OCI-LY1 (cell line): ENCODE data around the gene EPC2.
"Not testable (repeated sequence)": the region's sequence is repeated elsewhere in the genome, so short reads cannot be mapped to it uniquely, and the experiment has no call there.

Experiments used
- H2AFZ ChIP-seq: fragments of 200-600 bp; sonication (generic), shearing (Covaris generic); 2 replicates; pipeline ENCODE4 v1.6.0; 2014; ENCODE audit warnings: antibody characterized with exemption, mild to moderate bottlenecking, low read length
- H3F3A ChIP-seq: fragments of 200-600 bp; sonication (generic), shearing (Covaris generic); 2 replicates; pipeline ENCODE4 v1.6.0; 2014; ENCODE audit warnings: mild to moderate bottlenecking, antibody characterized with exemption, low read length, moderate library complexity; ENCODE audit not compliant: insufficient read depth
- H3K27ac ChIP-seq: fragments of 200-600 bp; sonication (generic); 2 replicates; pipeline ENCODE4 v1.5.1; 2014; ENCODE audit warnings: low read length, mixed run types, mild to moderate bottlenecking, low read depth; ENCODE audit not compliant: poor library complexity, severe bottlenecking
- H3K27me3 ChIP-seq: fragments of 200-600 bp; sonication (generic); 2 replicates; pipeline ENCODE4 v1.6.0; 2014; ENCODE audit warnings: antibody characterized with exemption, mild to moderate bottlenecking, low read length, moderate library complexity; ENCODE audit not compliant: insufficient read depth
- H3K36me3 ChIP-seq: fragments of 200-600 bp; sonication (generic); 2 replicates; pipeline ENCODE4 v1.6.1; 2014; ENCODE audit warnings: mild to moderate bottlenecking, antibody characterized with exemption, low read length, moderate library complexity, mixed read lengths; ENCODE audit not compliant: insufficient read depth
- H3K4me1 ChIP-seq: fragments of 200-600 bp; sonication (generic); 2 replicates; pipeline ENCODE4 v1.5.1; 2014; ENCODE audit warnings: mild to moderate bottlenecking, low read length, moderate library complexity; ENCODE audit not compliant: insufficient read depth, severe bottlenecking
- H3K4me2 ChIP-seq: fragments of 200-600 bp; sonication (generic), shearing (Covaris generic); 2 replicates; pipeline ENCODE4 v1.6.1; 2014; ENCODE audit warnings: low read length
- H3K4me3 ChIP-seq: fragments of 200-600 bp; sonication (generic); 2 replicates; pipeline ENCODE4 v1.5.1; 2014; ENCODE audit warnings: low read length, low read depth, mild to moderate bottlenecking, mixed read lengths; ENCODE audit not compliant: poor library complexity, severe bottlenecking
- H3K79me2 ChIP-seq: fragments of 200-600 bp; shearing (Covaris generic); 2 replicates; pipeline ENCODE4 v1.6.1; 2016; ENCODE audit warnings: mixed run types, low read length, mixed read lengths; ENCODE audit not compliant: insufficient read depth
- H3K9ac ChIP-seq: fragments of 200-600 bp; sonication (generic), shearing (Covaris generic); 2 replicates; pipeline ENCODE4 v1.6.1; 2014; ENCODE audit warnings: mild to moderate bottlenecking, low read length, mixed read lengths
- H3K9me2 ChIP-seq: fragments of 200-600 bp; sonication (generic), shearing (Covaris generic); 2 replicates; pipeline ENCODE4 v1.6.1; 2014; ENCODE audit warnings: low read depth, mild to moderate bottlenecking, low read length, mixed read lengths
- H3K9me3 ChIP-seq: fragments of 200-600 bp; shearing (Covaris generic); 2 replicates; pipeline ENCODE4 v1.6.1; 2014; ENCODE audit warnings: low read length, mixed read lengths
- H4K20me1 ChIP-seq: fragments of 200-600 bp; sonication (generic), shearing (Covaris generic); 2 replicates; pipeline ENCODE4 v1.6.0; 2016; ENCODE audit warnings: mild to moderate bottlenecking, low read length; ENCODE audit not compliant: insufficient read depth
- CTCF ChIP-seq: fragments of 200-600 bp; sonication (generic), shearing (Covaris generic); IDR thresholded peaks from 2 replicates; pipeline ENCODE4 v1.5.1; 2017; ENCODE audit warnings: mild to moderate bottlenecking, antibody characterized with exemption, low read length, moderate library complexity, mixed read lengths
- EZH2 ChIP-seq: fragments of 200-600 bp; sonication (generic), shearing (Covaris generic); IDR thresholded peaks from 2 replicates; pipeline ENCODE4 v1.8.0; 2017; ENCODE audit warnings: borderline replicate concordance, mixed run types, mild to moderate bottlenecking, antibody characterized with exemption, low read length, moderate library complexity, mixed read lengths

The EPC2 gene

GRCh38 chr2:148684507-148684906, 40.0 kb downstream of the EPC2 start:
- Histone ChIP-seq H4K20me1 (no peaks in the 10 kb centered on the region), H3K79me2 (peaks cover 86% of the 10 kb centered on the region), H3K9ac (no peak overlapping the region), H3K36me3 (no peaks in the 10 kb centered on the region), H3K4me3 (no peak overlapping the region), H3K9me3 (0 out of 2 replicates have a peak, but pooled peaks cover 2% of the 10 kb centered on the region), H3K4me2 (no peak overlapping the region), H3F3A (no peaks in the 10 kb centered on the region), H3K4me1 (no peaks in the 10 kb centered on the region), H3K27me3 (no peaks in the 10 kb centered on the region), H2AFZ (no peak overlapping the region), H3K9me2 (no peaks in the 10 kb centered on the region), H3K27ac (no peak overlapping the region)
- TF ChIP-seq EZH2 (no peak), CTCF (no peak)

- no peak overlapping the region for H2AFZ ChIP-seq
- peaks cover 22% of the 10 kb centered on the region; the same call in 1 of the 2 replicates for H3K36me3 ChIP-seq
- no peaks in the 10 kb centered on the region for H3K27me3 ChIP-seq
- H3K9ac ChIP-seq = no peak overlapping the region
- H3K4me1 ChIP-seq = no peaks in the 10 kb centered on the region
- peaks cover 61% of the 10 kb centered on the region for H3K79me2 ChIP-seq
- TF ChIP-seq EZH2 = no peak
- no peak for TF ChIP-seq CTCF
- H3K9me3 ChIP-seq = no peaks in the 10 kb centered on the region
- H3K9me2 ChIP-seq = no peaks in the 10 kb centered on the region
- no peak overlapping the region for H3K4me2 ChIP-seq
- H3K4me3 ChIP-seq = no peak overlapping the region
- H3K27ac ChIP-seq = no peak overlapping the region
- H3F3A ChIP-seq = no peaks in the 10 kb centered on the region
- H4K20me1 ChIP-seq = no peaks in the 10 kb centered on the region
Measured at GRCh38 chr2:148687543-148687942, 43.0 kb downstream of the EPC2 start.

- H3K4me1 ChIP-seq, H3K9me3 ChIP-seq, H3F3A ChIP-seq, H3K4me2 ChIP-seq, H2AFZ ChIP-seq, H3K9ac ChIP-seq, H3K4me3 ChIP-seq, H3K9me2 ChIP-seq, H3K27me3 ChIP-seq, H4K20me1 ChIP-seq, H3K27ac ChIP-seq: not testable (repeated sequence)
- H3K36me3 ChIP-seq = peaks cover 24% of the 10 kb centered on the region; the same call in 1 of the 2 replicates
- peaks cover 56% of the 10 kb centered on the region for H3K79me2 ChIP-seq
Measured at GRCh38 chr2:148688011-148688410, 43.5 kb downstream of the EPC2 start.

GRCh38 chr2:148696985-148697384, 52.4 kb downstream of the EPC2 start:
- Histone ChIP-seq H4K20me1 (no peaks in the 10 kb centered on the region), H3K79me2 (peaks cover 11% of the 10 kb centered on the region), H3K27ac (no peak overlapping the region), H3K4me1 (no peaks in the 10 kb centered on the region), H3K9me2 (no peaks in the 10 kb centered on the region), H3K4me3 (no peak overlapping the region), H3K9me3 (peaks cover 12% of the 10 kb centered on the region), H3K9ac (no peak overlapping the region), H2AFZ (no peak overlapping the region), H3K27me3 (no peaks in the 10 kb centered on the region), H3F3A (no peaks in the 10 kb centered on the region), H3K4me2 (no peak overlapping the region), H3K36me3 (peaks cover 43% of the 10 kb centered on the region)
- TF ChIP-seq CTCF = no peak
- no peak for TF ChIP-seq EZH2
